NCI-H526 (cell line): ENCODE measurements around the gene IGFBP4.

Experiments
- DNase-seq, 2 experiments: peaks; one replicate each; lab custom pipeline; 2025; lab: John Stamatoyannopoulos, UW

IGFBP4 gene

GRCh38 chr17:40456396-40456951, 13.2 kb downstream of the IGFBP4 start:
- no peak for DNase-seq

- DNase-seq = no peak
Observed at GRCh38 chr17:40457369-40457768, 14.1 kb downstream of the IGFBP4 start.

- no peak for DNase-seq
Observed at GRCh38 chr17:40457964-40458791, 14.9 kb downstream of the IGFBP4 start.

GRCh38 chr17:40458851-40459482, 15.7 kb downstream of the IGFBP4 start:
- no peak for DNase-seq

DNA sequence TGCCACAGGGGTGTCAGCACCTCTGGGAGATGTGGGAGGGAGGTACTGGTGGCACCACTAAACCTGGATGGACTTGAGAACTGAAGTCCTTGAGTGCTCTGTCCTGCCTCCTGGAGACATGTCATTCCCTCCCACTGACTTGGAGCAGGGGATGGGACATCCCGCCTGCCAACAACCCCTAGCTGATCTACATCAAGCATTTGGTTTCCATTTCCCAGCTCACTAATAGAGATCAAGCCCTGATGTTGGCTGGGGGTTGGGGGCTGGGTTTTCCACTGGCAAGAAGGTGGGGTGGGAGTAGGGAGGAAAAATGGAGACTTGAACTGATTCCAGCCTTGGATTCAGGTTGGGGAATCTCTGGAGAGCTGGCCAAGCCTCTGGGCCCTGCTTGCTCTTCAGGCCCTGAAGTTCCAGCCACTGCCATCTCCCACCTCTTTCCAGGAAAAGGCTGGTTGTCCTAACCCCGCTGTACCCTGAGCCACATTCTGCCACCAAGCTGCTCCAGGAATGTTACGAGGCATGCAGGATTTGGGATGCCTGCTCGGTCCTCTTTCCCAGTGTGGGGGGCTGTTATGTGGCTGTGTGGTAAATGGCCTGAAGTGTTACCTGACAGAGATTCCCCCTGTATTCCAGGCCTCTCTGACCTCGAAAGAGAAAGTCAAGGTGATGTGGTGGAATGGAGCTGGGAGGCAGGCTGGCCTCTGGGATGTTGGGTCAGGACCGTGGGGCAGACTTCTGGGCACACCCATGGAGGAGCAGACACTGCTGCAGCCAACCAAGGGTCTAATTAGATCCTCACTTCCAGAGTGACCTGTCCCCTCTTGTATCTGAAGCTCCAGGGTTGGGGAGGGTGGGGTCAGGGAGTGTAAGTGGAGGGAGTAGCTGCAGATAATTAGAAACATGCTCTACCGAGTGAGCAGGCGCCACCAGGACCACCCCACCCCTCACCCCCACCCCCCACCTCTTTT, 16.7 kb downstream of the IGFBP4 start:
- DNase-seq = no peak

GRCh38 chr17:40460604-40460967, 17.3 kb downstream of the IGFBP4 start:
- no peak for DNase-seq

DNA sequence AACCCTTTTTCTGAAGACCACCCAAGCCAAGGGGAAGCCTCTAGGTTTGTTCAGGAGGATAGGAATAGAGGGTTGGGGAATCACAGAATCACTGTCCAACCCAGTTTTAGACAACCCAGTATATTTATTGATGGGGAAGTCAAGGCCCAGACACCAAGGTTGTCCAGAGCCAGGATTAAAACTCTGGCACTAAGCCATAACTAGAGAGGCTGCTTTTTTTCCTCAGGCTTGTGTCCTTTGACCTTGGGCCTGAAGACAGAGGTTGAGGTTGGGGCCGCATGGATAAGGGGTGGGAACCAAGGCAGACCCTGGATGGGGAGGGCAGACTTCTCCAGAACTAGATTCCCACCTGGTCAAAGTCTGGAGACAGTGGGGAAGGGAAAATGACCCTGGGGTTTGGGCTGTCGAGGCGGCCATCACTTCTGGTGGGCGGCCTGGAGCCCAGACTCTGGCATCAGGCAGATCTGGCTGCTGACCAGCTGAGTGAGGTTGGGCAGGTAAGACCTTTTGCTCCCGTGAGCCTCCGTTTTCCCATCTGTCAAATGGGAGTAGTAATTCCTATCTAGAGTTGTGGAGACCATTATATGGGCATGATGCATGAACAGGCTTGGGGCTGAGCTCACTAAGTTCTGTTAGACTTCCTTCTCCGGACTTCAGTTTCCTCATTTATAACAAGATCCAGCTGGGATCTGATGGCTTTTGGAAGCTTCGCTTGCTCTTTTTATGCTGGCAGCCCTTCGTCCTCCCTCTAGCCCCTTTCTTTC, 17.9 kb downstream of the IGFBP4 start:
- no peak for DNase-seq

GRCh38 chr17:40461732-40462342, 18.6 kb downstream of the IGFBP4 start:
- DNase-seq = no peak

- no peak for DNase-seq
Observed at GRCh38 chr17:40462343-40463121, 19.3 kb downstream of the IGFBP4 start.

DNA sequence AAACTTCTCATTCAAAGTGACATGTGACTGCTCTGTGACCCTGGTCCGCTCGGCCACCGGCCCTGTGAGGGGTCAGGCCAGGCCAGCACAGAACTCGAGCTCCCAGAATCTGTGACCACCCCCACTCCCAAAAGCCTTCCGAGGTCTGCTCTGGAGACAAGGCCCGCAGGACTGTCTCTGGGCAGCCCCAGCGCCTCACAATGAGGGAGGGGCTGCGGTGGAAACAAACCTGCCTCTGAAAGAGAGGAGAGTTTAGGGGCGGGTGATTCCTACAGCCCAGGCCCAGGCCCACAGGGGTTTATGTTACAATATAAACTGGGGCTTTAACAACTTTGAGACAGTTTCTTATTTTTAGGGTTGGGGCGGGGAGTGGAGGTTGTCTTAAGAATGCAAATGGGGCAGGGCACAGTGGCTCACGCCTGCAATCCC, 19.9 kb downstream of the IGFBP4 start:
- DNase-seq = no peak

GRCh38 chr17:40464392-40464855, 21.2 kb downstream of the IGFBP4 start:
- DNase-seq = no peak

DNA sequence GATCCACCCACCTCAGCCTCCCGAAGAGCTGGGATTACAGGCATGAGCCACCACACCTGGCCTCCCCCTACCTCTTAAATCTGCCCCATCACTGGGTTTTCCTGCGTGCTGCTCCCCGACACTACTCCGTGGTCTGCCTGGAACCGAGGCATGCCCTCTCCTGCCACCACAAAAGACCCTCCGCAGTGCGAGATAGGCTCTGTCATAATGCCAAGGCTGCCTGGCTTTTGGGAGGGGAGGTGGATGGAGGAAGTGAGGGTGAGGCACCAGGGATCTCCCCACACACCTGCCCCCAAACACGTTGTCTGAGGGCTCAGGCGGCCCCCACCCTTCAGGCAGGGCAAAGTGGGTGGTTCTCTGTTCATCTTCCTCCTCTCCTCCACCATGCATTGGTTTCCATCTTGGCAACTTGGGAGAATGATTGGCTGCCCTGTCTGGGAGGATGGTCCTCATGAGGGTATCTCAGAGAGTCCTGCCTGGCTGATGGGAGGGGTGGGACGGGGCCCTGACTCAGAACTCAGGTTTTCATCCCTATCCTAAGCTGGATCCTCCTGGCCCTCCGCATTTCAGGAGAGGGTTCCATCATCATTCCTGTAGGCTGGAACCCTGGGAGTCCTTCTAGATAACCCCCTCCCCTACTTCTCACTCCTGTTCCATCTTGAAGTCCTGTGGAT, 23.2 kb downstream of the IGFBP4 start:
- no peak for DNase-seq

GRCh38 chr17:40467281-40467867, 24.1 kb downstream of the IGFBP4 start:
- DNase-seq = no peak

GRCh38 chr17:40468560-40468959, 25.3 kb downstream of the IGFBP4 start:
- no peak for DNase-seq

GRCh38 chr17:40469805-40470675, 26.8 kb downstream of the IGFBP4 start:
- no peak for DNase-seq

DNA sequence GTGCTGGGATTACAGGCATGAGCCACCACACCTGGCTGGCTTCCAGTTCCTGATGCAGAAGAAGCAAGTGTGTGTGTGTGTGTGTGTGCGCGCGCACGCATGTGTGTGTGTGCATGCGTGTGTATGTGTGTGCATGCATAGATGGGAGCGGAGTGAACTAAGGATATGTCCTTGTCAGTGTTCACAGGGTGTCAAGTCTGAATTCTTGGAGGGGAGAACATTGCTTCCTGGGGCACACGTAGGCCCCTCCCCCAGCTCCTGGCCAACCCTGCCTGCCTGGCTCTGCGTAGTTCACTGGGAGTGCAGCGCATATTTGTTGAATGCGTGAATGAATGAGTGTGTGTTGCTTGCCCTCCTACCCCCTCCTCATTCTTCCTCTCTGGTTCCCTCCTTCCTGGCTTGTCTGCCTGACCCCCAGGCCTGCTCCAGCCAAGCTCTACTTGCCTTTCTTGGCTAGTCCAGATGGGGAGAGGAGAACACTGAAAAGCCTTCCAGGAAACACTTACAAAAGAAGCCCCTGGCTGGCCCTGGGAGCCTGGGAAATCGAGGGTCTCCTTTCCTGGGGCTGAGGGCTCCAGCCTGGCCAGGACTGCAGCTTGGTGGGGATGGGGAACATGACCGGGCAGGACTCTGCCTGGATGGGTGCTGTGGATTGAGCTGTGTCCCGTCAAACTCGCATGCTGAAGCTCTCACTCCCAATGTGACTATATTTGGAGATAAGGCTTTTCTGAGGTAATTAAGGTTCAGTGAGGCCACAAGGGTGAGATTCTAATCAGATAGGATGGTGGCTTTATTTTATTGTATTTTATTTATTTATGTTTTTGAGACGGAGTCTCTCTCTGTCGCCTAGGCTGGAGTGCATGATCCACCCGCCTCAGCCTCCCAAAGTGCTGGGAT, 27.9 kb downstream of the IGFBP4 start:
- DNase-seq = no peak
